Breast epithelium (tissue), 3 donors: ENCODE measurements around the gene ABCA4.

ENCODE experiments used
- POLR2A ChIP-seq: fragments of 450-650 bp; IDR thresholded peaks from one replicate; pipeline ENCODE4 v1.6.1; 2016; ENCODE audit warnings: antibody characterized with exemption, mild to moderate bottlenecking, moderate library complexity
- POLR2AphosphoS5 ChIP-seq, 3 donors: sonication (generic); formaldehyde crosslinking; IDR thresholded peaks; one replicate each; pipeline ENCODE4 v1.6.1; 2017; ENCODE audit warnings: antibody characterized with exemption in 3 of 3
- TF ChIP-seq, protein P1 (sequence below), 3 donors: fragments of 450-650 bp; IDR thresholded peaks; one replicate each; pipeline ENCODE4 v1.5.1; 2016 to 2017; ENCODE audit warnings: antibody characterized with exemption in 3 of 3, mild to moderate bottlenecking in 3 of 3, moderate library complexity in 3 of 3

DNA sequence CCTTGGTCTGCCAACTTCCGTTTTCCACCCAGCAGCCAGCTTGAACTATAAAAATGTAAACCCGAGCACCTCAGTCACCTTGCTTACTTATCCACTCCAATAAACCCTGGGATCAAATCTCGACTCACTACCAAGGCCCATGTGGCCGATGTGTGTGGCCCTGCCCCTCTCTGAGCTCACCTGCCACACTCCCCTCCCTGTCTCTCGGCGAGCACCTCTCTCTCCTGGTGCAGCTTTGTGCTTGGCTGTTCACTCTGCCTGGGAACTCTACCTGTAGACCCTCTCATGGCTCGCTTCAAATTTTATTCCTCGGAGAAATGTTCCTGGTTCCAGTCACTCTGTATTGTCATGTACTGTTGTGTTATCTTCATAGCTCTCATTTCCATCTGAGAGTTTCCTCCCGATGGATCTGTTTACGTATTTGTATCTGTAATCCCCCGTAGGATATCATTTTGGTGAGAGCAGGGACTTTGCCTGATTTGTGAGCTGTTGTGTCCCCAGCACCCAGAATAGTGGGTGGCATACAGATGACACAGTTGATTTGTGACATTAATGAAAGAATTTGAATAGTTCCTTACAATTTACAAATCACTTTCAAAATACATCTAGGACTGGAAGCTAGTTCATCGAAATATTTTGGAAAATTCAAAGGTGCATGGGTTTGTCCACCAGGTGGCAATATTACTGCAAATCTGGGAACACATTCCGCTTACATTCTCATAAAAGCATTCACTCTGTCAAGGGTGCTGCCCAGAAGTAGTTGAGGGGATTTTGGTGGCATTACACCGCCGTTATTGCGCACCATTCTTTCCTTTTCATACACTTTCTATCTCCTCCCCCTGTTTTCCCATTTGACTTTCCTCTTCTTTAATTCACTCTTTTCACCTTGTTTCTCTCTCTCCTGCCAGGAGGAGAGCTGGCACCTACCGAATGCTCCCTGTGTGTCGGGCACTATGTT, 95.3 kb downstream of the ABCA4 start:
- TF ChIP-seq, protein P1, sequence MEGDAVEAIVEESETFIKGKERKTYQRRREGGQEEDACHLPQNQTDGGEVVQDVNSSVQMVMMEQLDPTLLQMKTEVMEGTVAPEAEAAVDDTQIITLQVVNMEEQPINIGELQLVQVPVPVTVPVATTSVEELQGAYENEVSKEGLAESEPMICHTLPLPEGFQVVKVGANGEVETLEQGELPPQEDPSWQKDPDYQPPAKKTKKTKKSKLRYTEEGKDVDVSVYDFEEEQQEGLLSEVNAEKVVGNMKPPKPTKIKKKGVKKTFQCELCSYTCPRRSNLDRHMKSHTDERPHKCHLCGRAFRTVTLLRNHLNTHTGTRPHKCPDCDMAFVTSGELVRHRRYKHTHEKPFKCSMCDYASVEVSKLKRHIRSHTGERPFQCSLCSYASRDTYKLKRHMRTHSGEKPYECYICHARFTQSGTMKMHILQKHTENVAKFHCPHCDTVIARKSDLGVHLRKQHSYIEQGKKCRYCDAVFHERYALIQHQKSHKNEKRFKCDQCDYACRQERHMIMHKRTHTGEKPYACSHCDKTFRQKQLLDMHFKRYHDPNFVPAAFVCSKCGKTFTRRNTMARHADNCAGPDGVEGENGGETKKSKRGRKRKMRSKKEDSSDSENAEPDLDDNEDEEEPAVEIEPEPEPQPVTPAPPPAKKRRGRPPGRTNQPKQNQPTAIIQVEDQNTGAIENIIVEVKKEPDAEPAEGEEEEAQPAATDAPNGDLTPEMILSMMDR (IDR thresholded peaks at IDR 0.05) = peak; percentile 85 to 89 (median 89)
- TF ChIP-seq POLR2A = no peak
- TF ChIP-seq POLR2AphosphoS5 (IDR thresholded peaks at IDR 0.05) = no peak
